GM12874 (cell line): ENCODE data around the gene SLC38A8.

Experiments
- CTCF ChIP-seq: IDR thresholded peaks from 2 replicates; pipeline ENCODE4 v1.5.1; 2011; ENCODE audit warnings: low read depth, mild to moderate bottlenecking, control low read depth, low read length, moderate library complexity; ENCODE audit not compliant: insufficient read depth

The SLC38A8 gene

GRCh38 chr16:84026606-84027005, 16.0 kb downstream of the SLC38A8 start:
- no peak for TF ChIP-seq CTCF

GRCh38 chr16:84024854-84025253, 17.7 kb downstream of the SLC38A8 start:
- no peak for TF ChIP-seq CTCF

- TF ChIP-seq CTCF: no peak
These were observed 20.0 kb downstream of the SLC38A8 start for GRCh38 chr16:84022644-84023043.

- no peak for TF ChIP-seq CTCF
These were observed 21.1 kb downstream of the SLC38A8 start for GRCh38 chr16:84021488-84021887.

GRCh38 chr16:84020353-84020752, 22.2 kb downstream of the SLC38A8 start:
- TF ChIP-seq CTCF: no peak

GRCh38 chr16:84018710-84019109, 23.9 kb downstream of the SLC38A8 start:
- no peak for TF ChIP-seq CTCF

GRCh38 chr16:84016477-84016876, 26.1 kb downstream of the SLC38A8 start:
- TF ChIP-seq CTCF: no peak

- no peak for TF ChIP-seq CTCF
These were observed 27.2 kb downstream of the SLC38A8 start for GRCh38 chr16:84015399-84015798.
